ENCODE results near the gene EGFR.

- TF ChIP-seq CTCF (IDR thresholded peaks at IDR 0.05; ENCODE audit: borderline replicate concordance, extremely low read depth, low read length, poor library complexity, severe bottlenecking): no peak
- TF ChIP-seq EZH2 (IDR thresholded peaks at IDR 0.05; ENCODE audit: borderline replicate concordance, low read depth, low read length, severe bottlenecking): no peak
These were observed 56.7 kb downstream of the EGFR start for GRCh38 chr7:55075464-55076021.
